Esophagus muscularis mucosa (tissue), 4 donors: ENCODE results near the gene DCTPP1.

ENCODE experiments used
- EP300 ChIP-seq: sonication (generic); formaldehyde crosslinking; IDR thresholded peaks from one replicate; pipeline ENCODE4 v1.6.1; 2017; ENCODE audit warnings: antibody characterized with exemption
- POLR2AphosphoS5 ChIP-seq, 2 donors: sonication (generic); formaldehyde crosslinking; IDR thresholded peaks; one replicate each; pipeline ENCODE4 v1.6.1; 2017; ENCODE audit warnings: antibody characterized with exemption in 2 of 2
- TF ChIP-seq, protein P1 (sequence below), 3 experiments: fragments of 200-600 bp in 2 of 3; fragments of 450-650 bp in 1 of 3; sonication (generic) in 2 of 3; IDR thresholded peaks; one replicate each; pipeline ENCODE4 v1.5.1; 2017 to 2019; ENCODE audit warnings: antibody characterized with exemption in 3 of 3, mild to moderate bottlenecking in 2 of 3, moderate library complexity in 1 of 3

- TF ChIP-seq, protein P1, sequence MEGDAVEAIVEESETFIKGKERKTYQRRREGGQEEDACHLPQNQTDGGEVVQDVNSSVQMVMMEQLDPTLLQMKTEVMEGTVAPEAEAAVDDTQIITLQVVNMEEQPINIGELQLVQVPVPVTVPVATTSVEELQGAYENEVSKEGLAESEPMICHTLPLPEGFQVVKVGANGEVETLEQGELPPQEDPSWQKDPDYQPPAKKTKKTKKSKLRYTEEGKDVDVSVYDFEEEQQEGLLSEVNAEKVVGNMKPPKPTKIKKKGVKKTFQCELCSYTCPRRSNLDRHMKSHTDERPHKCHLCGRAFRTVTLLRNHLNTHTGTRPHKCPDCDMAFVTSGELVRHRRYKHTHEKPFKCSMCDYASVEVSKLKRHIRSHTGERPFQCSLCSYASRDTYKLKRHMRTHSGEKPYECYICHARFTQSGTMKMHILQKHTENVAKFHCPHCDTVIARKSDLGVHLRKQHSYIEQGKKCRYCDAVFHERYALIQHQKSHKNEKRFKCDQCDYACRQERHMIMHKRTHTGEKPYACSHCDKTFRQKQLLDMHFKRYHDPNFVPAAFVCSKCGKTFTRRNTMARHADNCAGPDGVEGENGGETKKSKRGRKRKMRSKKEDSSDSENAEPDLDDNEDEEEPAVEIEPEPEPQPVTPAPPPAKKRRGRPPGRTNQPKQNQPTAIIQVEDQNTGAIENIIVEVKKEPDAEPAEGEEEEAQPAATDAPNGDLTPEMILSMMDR (IDR thresholded peaks at IDR 0.05) = no peak
- TF ChIP-seq EP300 (no peak), POLR2AphosphoS5 (IDR thresholded peaks at IDR 0.05) (no peak)
Measured at GRCh38 chr16:30395992-30396585, 33.7 kb downstream of the DCTPP1 start.
